ENCODE data around the gene GREM1.

The GREM1 gene

DNA sequence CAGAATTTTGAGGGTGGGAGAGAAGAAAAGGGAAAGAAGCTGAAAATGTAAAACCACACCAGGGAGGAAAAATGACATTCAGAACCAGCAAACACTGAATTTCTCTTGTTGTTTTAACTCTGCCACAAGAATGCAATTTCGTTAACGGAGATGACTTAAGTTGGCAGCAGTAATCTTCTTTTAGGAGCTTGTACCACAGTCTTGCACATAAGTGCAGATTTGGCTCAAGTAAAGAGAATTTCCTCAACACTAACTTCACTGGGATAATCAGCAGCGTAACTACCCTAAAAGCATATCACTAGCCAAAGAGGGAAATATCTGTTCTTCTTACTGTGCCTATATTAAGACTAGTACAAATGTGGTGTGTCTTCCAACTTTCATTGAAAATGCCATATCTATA, 15.5 kb downstream of the GREM1 start:
- DNase-seq, result no peak

DNA sequence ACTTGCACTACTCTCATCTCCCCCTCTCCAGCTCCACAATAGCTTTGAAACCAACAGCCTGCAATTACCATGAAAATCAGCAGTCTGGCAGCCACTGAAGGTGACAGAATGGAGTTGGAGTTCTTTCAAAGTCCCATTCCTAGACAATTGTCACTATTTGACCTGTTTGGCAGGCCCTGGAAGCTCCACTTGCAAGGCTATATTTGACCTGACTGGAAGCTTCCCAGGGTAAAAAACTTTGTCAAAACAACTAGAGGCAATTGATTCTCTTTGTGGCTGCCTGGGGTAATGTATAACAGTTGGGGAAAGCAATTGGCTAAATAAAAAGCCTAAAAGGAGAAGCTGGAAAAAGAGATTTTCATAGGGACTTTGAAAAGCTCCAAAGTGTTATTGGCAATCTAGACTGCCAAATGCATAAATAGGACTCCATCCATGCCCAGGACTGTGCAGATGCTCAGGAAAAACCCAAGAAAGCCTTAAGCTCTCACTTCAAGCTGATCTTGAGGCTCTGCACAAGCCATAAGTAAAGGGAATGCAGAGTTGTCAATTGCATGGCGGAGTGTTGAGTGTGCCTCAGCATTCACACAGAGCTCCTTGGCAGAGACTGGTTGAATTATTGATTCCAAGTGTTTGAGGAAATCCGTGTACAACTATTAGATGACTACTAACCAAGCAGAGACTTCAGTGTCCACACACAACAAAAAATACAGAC, 18.3 kb downstream of the GREM1 start:
- no peak for DNase-seq

DNA sequence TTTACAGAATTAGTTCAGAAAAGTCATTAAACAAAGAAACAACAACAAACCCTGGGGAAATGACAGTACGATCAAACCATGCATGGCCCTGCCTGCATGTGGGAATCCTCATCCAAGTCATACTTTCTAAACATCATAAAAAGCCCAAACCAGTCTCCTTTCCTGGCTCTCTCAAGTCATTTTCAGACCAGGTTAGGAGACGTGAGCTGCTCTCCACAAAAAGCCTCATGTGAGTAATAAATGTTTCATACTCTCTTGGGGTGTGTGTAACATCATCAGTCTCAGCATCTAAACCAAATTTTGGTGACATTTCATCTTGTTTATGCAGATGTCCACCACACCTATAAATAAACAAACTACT, 18.9 kb downstream of the GREM1 start:
- no peak for DNase-seq

DNA sequence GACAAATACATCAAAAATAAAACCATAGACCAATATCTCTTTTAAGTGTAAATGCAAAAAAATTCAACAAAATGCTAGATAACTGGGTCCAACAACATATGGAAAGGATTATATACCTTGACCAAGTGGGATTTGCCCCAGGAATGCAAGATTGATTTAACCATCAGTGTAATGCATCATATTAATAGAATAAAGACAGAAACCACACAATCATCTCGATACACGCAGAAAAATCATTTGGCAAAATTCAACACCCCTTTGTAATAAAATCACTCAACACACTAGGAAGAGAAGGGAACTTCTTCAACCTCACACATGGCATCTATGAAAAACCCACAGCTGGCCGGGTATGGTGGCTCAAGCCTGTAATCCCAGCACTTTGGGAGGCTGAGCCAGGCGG, 19.5 kb downstream of the GREM1 start:
- no peak for DNase-seq

DNA sequence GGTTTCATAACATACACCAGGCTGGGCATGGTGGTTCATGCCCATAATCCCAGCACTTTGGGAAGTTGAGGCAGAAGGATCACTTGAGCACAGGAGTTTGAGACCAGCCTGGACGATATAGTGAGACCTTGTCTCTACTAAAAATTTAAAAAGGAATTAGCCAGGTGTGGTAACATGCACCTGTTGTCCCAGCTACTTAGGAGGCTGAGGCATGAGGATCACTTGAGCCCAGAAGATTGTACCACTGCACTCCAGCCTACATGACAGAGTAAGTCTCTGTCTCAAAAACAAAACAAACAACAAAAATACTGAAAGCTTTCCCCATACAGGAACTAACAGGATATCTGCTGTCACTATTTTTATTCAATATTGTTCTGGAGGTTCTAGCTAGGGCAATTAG, 20.9 kb downstream of the GREM1 start:
- no peak for DNase-seq

DNA sequence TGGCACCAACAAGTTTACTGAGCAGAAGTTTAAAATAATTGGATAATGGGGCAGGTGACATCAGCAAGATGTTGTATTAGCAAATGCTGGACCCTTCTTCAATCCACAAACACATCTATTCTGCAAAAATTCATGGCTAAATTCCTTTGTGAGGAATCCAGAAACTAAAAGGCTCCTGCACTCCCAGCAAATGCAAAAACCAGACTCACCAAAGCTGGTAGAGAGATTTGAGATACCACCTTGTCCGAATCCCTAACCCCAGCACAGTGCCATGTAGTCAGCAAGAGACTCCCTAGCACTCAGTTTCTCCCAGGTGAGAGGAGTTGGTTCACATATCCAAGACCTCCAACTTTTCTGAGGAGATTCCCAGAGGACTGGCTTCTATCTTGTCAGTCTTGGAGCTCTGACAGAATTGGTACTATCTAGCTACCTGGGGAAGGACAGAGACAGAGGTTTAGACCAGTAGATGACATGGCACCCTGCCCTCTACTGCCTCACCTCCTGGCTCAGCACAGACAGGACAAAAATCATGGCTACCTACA, 21.8 kb downstream of the GREM1 start:
- DNase-seq, result no peak

DNA sequence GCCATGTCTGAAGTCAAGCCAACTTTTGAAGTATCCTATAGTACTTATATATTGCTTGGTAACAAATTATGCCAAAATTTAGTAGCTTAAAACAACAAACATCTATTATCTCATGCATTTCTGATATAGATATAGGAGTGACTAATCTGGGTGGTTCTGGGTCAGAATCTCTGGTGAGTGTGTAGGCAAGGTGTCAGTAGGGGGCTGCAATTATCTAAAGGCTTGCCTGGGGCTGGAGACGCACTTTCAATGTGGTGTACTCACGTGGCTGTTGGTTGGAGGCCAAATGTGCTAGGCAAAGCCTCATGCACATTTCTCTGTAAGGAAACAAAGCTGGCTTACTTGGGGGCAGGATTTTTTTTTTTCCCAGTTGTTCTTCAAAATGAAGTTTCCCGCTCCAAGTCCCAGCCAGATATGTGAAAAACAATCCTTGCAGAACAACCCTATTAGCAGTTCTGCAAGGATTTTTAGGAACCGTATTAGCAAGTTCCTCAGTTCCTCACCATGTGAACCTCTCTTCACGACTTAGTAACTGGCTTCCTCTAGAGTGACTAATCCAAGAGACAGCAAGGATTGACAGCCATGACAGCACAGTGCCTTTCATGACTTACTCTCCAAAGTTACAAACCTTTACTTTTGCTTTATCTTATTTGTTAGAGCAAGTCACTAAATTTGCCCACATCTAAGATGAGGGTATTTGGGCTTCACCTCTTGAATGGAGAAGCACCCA, 25.8 kb downstream of the GREM1 start:
- DNase-seq, result no peak

DNA sequence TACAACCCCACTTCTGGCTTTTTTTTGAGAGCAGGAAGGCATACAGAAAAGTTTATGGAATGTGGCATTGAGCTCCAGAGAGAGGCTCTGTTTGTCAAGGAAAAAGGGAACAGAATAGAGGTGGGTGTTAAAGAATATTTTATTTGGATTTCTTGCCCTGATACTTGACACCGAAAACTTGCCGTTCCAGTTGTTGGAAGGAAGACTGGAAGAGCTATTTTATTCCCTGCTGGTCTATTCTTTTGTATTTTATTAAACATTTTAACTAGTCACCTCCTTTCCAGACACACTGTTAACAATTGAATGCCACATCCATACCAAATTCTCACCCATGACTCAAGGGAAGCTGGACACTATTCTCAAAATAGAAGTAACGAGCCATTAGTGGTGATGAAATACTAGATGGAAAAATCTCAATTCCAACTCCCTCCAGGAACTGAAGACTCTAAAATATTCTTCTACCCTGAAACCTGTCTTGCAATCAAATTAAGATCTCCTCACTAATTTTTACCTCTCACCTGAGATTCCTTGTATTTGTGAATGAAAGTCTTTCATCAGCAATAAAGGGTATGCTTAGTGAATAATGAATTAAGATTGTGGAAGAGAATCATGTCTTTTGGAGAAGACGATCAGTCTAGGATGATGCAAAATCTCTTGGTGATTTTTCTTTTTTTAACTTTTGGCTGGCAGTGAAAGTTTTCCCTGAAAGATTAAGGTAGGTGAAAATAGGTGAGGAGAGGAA, 28.5 kb downstream of the GREM1 start:
- DNase-seq, result no peak

DNA sequence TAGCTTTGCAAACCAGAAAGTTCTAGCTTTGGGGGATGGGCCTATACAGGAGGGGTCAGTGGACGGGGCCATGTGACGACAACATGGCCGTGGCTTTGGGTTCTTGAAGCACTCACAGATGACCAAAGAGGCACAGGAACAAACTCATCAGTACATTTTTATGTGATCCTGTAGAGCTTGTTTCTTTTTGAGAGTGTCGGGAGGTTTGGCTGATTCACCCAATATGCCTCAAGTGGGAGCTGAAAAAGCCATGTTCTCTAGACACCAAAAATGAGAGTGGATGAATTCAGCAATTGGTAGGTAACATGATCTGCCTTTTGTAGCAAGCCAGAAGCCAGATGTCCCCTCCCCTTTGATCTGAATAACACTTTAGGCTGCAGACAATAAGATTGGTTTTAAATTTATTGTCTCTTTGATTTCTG, 30.1 kb downstream of the GREM1 start:
- no peak for DNase-seq

DNA sequence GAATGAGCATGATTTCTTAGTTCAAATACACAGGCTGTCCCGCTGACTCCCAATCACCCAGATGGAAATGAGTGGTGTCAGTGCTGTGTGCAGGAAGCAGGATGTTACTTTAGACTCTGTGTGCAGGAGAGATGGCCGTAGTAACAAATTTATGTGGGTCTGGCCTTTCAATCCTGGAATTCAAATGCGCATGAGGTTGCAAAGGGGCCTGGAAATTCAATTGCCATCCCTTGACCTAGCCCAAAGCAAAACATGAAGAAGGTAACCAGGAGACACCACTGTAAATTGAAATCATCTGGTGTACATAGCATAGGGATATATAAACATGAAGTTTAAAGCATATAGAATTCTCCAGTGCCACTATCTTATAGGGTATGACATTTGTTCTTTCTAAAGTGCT, 33.2 kb downstream of the GREM1 start:
- DNase-seq, result no peak

DNA sequence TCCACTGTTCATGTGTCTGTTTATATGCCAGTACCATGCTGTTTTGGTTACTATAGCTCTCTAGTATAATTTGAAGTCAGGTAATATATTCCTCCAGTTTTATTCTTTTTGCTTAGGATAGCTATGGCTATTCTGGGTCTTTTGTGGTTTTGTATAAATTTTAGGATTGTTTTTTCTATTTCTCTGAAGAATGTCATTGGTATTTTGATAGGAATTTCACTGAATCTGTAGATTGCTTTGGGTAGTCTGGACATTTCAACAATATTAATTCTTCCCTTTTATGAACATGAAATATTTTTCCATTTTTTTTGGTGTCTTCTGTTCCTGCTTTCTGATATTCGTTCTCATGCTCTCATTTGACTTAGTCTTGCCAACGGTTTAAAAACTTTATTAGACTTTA, 39.6 kb downstream of the GREM1 start:
- no peak for DNase-seq

DNA sequence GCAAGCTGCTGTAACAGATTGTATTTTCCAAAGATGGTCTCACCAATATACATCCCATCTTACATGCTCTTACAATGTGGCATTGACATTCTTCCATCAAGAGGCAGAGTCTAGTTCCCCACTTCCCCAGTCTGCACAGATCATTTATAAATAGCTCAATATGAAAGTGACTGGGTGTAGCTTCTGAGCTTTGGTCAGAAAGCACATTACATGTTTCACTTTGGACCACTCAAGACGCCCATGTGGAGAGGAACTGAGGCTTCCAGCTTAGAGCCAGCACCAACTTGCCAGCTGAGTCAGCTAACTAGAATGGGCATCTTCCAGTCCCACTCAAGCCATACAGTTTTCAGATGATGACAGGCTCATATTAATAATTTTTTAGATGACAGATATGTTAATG, 45.5 kb downstream of the GREM1 start:
- no peak for DNase-seq

DNA sequence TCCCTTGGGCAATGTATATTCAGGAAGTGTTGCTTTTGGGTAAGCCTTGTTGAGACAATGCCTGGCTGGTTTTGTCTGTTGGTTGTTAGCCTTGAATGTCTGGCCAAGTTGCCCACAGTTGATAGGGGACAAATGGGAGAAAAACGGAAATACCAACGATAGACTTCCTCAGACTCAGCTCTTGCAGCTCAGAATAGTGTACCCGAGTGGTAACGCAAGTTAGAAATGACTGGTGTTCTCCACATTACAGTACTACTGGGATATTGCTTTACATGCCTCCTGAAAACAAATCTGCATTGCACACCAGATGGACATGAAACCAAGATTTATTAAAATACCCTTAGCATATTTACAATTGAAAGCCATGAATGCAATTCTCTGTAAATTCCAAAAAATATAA, 47.4 kb downstream of the GREM1 start:
- DNase-seq, result no peak

DNA sequence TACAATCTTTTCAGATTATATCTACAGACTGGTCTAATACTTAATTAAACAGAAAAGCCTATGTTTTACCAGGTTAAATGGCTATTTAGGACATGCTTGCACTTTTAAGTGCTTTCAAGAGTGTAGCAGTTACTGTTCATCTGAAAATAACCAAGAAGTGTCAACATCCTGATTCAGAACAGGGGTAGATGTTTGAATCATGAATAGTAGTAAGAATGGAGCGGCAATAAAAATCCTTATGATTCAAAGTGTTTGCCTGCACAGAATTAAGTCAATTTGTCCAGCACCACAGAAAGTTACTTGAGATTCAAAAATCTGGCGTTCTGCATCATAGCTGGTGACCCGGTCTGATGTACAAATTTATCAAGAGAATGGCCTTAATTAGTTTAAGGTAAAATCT, 48.3 kb downstream of the GREM1 start:
- no peak for DNase-seq

DNA sequence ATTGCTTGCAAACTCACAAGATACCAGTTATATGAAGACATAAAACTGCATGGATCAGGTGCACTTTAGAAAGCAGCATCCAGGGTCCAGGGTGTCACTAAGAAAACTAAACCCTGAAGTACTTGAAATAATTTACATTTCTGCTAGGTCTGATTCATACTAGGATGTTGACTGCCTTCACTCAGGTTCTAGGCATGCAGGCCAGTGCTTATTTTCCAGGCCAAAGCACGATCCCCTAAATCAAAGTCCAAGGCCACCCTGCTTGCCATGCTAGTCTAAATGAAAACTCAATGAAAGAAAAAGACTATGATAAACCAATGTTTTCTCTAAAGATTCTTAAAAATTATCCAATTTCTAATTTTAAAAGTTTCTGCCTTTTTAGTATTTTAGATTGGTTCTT, 49.4 kb downstream of the GREM1 start:
- no peak for DNase-seq

DNA sequence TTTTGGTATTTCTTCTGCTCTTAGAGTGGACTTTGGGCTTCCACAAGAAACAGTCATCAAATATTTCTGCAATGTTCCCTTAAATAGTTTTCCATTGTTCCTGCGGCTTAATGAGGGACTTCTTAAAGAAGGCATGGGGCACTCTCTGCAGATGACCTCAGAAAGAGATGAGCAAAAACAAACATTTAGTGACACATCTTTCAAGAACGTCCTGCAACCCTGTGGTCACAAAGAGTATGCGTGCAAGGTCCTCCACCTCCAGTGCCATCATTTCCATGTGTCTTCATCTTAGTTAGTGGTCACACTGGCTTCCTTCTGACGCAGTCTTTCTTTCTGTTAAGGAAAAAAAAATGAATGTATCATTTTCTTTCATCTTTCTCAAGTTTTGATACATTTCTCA, 56.2 kb downstream of the GREM1 start:
- no peak for DNase-seq

DNA sequence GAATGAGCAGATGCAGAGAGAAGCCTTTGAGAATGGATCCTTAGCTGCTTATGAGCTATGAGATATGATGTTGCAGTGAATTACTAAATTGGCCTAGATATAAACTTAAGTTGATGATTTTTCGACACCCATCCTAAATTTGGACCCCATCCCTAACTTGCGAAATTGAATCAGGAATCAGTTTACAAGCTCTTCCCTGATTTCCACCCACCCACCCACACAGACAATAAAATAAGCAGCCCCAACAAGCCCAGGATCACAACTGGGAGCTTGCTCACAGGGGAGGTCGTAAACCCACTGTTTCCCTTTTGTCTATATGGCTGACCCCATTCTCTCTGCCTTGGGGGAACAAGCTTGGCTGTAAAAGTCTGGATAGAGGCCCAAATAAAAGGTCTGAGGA, 57.3 kb downstream of the GREM1 start:
- no peak for DNase-seq

DNA sequence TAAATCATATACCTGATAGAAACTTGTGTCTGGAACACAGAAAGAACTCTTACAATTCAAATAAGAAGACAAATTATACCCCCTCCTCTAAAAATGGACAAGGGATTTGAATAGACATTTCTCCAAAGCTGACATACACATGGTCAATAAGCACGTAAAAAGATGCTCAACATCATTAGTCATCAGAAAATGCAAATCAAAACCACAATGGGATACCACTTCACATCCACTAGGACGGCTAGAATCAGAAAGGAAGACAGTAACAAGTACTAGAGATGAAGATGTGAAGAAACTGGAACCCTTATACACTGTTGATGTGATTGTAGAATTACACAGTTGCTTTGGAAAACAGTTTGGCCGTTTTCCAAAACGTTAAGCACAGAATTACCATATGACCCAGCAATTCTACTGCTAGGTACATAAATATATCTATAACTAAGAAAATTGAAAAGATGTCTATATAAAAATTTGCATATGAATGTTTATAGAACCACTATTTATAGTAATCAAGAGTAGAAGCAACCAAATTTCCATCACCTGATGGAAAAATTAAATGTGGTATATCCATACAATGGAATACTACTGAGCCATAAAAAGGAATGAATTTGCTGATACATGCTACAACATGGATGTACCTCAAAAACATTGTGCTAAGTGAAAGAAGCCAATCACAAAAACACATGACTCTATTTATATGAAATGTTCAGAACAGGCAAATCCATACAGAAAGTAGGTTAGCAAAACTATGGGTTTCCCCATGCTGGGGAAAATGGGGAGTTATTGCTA, 60.8 kb downstream of the GREM1 start:
- DNase-seq, result no peak

DNA sequence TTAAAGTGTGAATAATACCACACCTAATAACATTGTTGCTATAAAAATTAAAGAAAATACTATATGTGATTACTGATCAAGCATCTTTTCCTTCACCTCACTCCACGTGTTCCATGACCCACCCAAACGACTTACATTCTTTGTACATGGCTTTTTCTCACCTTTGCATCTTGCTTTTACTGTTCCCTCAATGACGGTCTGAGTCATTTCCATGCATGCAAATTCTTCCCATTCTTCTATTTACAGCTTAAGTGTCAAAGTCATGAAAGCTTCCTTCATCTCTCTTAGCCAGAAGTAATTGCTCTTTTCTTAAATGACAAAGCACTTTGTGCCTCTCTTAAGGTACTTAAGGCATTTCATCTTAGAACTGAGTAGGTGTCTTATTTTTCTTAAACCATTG, 64.0 kb downstream of the GREM1 start:
- DNase-seq, result no peak

DNA sequence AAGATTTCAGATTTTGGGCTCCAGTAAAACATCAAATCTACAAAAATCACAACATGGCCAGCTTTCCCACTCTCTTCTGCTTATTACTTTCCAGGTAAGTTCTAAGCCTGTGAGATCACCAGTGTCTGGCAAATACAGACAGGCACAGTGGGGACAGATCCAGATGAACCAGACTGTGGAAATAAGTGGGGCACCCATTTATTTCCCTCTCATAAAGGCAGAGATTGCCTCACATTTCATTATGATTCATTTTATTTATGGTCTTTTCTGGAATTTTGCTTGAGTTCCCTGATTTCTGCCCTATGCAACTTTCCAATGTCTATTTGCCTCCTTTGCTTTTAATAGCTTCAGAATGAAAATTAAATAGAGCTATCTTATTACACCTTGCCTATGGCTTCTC, 66.8 kb downstream of the GREM1 start:
- DNase-seq, result no peak

DNA sequence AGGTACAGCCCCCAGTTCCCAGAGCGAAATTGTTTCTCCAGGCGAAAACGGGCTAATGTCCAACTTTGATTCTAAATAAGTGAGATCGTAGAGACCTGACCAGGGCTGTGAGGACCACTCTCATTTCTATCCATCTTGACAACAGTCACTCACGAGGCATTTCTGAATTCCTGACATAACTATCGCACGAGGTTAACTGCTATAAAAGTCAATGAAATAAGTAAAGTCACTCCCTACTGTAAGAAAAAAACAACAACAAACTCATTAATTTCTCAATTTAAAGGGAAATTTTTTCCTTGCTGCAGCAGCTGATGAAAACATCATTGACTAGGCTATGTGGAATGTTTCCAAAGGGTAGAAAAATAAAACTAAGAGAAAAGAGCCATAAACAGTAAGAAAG, 69.1 kb downstream of the GREM1 start:
- no peak for DNase-seq

DNA sequence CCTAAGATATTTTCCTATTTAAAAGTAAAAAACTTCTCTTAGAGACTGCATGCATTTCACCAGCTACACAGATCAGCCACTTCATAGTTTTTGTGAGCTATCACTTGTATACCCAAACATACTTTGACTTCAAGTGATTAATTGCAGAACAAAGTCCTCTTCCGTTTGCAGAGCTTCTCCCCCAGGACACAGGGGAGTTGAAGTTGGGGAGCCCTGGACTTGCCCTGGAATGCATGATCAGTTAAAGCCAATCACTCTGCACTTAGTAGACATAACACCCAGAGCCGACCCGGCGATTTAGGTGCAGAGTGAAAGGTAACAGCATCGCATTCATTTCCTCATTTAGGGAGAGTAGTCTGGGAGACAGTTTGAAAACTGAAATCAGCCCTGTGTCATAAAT, 70.1 kb downstream of the GREM1 start:
- no peak for DNase-seq

DNA sequence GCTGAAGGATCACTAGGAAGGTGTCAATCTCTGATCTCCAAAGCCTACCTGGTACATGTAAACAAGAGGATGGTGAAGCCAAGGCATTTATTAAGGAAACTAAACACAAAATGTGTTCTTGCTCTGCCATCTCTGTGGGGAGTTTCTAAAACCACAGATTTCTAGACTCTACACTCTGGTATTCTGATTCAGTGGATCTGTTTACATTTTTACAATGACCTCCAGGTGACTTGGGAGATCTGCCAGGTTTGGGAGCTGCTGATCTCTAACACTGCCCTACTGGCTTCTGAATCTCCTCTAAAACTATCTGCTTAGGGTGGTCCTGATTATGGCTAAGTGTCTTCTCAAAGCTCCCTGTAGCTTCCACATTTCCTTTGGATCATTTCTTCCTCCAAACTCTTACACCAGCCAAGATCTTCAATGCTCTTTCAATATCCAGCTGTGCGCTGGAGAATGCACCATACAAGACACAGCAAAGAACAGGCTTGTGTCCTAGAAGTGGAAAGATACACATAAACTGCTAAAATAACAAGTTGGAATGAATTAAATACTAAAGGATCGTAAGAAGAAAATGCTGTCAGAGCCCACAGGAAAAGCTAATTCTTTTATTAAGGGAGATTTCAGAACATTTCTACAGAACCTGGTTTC, 72.7 kb downstream of the GREM1 start:
- DNase-seq, result no peak
